ENCODE data around the gene FCER1G. TPM values are rescaled to one million over a fixed set of nuclear protein-coding genes. Genes with fewer than 3 reads are reported as not detected.
A peak's percentile ranks its signal among the peaks of the same experiment; 100 is the strongest.
"Not testable (repeated sequence)": the region's sequence is repeated elsewhere in the genome, so short reads cannot be mapped to it uniquely, and the experiment has no call there.

Gene FCER1G
- total RNA-seq, 2 donors from 2014 or later: 27.0 to 42.0 TPM

- Histone ChIP-seq H3K27me3 (no peaks in the 10 kb centered on the region), H3K27ac (no peak overlapping the region), H3K4me3 (no peak overlapping the region), H3K36me3 (replicated peaks in 1 of 2; ENCODE audit: insufficient read depth in 1 of 2, low read depth in 2 of 2) (peaks cover 0 to 4% of the 10 kb centered on the region in 2 donors), H3K4me1 (peaks cover 4% of the 10 kb centered on the region), H3K9me3 (no peaks in the 10 kb centered on the region)
- DNase-seq: no peak
- intact Hi-C loops (cut with DNase I): no loop called here
- TF ChIP-seq CTCF (IDR thresholded peaks at IDR 0.05) (no peak), POLR2A (IDR thresholded peaks at IDR 0.05) (no peak)
- ATAC-seq: no peak
- 67 to 74% methylated on average over 5 of the region's 5 CpGs for WGBS, 2 donors
These were observed 4.2 kb downstream of the FCER1G start for GRCh38 chr1:161219078-161219892.

- Histone ChIP-seq H3K9me3 (no peaks in the 10 kb centered on the region), H3K36me3 (replicated peaks in 1 of 2; ENCODE audit: insufficient read depth in 1 of 2, low read depth in 2 of 2) (no peaks in the 10 kb centered on the region), H3K27me3 (no peaks in the 10 kb centered on the region), H3K27ac (no peak overlapping the region), H3K4me3 (no peak overlapping the region), H3K4me1 (peaks cover 8% of the 10 kb centered on the region)
- WGBS, 2 donors: 55 to 59% methylated on average over 5 of the region's 5 CpGs
- DNase-seq (no peak), ATAC-seq (no peak)
- TF ChIP-seq CTCF (IDR thresholded peaks at IDR 0.05) (no peak), POLR2A (IDR thresholded peaks at IDR 0.05) (no peak)
- intact Hi-C loops (cut with DNase I): no loop called here
These were observed 4.9 kb downstream of the FCER1G start for GRCh38 chr1:161220002-161220401.

GRCh38 chr1:161222175-161223019 lies 7.3 kb downstream of the FCER1G start:
- Histone ChIP-seq H3K27ac (no peak overlapping the region), H3K4me1 (peaks cover 27% of the 10 kb centered on the region), H3K4me3 (no peak overlapping the region), H3K9me3 (no peaks in the 10 kb centered on the region), H3K36me3 (replicated peaks in 1 of 2; ENCODE audit: insufficient read depth in 1 of 2, low read depth in 2 of 2) (no peaks in the 10 kb centered on the region), H3K27me3 (no peaks in the 10 kb centered on the region)
- intact Hi-C loops (cut with DNase I): no loop called here
- DNase-seq: no peak
- no peak for ATAC-seq
- TF ChIP-seq CTCF (IDR thresholded peaks at IDR 0.05): no peak
- no peak for TF ChIP-seq POLR2A (IDR thresholded peaks at IDR 0.05)
- WGBS, 2 donors: 58 to 76% methylated on average over 6 of the region's 6 CpGs

GRCh38 chr1:161223805-161224694 lies 9.0 kb downstream of the FCER1G start:
- intact Hi-C loops (cut with DNase I): no loop called here
- H3K27ac ChIP-seq: no peak overlapping the region
- H3K4me3 ChIP-seq: no peak overlapping the region
- ATAC-seq: no peak
- no peaks in the 10 kb centered on the region for H3K27me3 ChIP-seq
- no peaks in the 10 kb centered on the region for H3K9me3 ChIP-seq
- no peak for TF ChIP-seq CTCF (IDR thresholded peaks at IDR 0.05)
- TF ChIP-seq POLR2A (IDR thresholded peaks at IDR 0.05): no peak
- WGBS, 2 donors: 67% methylated on average over 7 of the region's 7 CpGs
- H3K4me1 ChIP-seq: peaks cover 32% of the 10 kb centered on the region
- H3K36me3 ChIP-seq (replicated peaks in 1 of 2; ENCODE audit: insufficient read depth in 1 of 2, low read depth in 2 of 2): no peaks in the 10 kb centered on the region
- DNase-seq: peak in 3 of 4 donors; percentile 21 to 38 (median 26)

DNA sequence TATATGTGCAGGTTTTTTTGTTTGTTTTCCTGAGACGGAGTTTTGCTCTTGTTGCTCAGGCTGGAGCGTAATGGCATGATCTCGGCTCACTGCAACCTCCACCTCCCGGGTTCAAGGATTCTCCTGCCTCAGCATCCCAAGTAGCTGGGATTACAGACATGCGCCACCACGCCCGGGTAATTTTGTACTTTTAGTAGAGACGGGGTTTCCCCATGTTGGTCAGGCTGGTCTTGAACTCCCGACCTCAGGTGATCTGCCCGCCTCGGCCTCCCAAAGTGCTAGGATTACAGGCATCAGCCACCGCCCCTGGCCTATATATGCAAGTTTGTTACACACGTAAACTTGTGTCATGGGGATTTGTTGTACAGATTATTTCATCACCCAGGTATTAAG lies 9.6 kb downstream of the FCER1G start:
- DNase-seq; H3K9me3 ChIP-seq; ATAC-seq; H3K27me3 ChIP-seq; intact Hi-C loops (cut with DNase I); H3K36me3 ChIP-seq (replicated peaks in 1 of 2; ENCODE audit: insufficient read depth in 1 of 2, low read depth in 2 of 2); H3K27ac ChIP-seq; H3K4me3 ChIP-seq: not testable (repeated sequence)
- peaks cover 32% of the 10 kb centered on the region for H3K4me1 ChIP-seq
- WGBS, 2 donors: 74 to 85% methylated on average over 13 of the region's 13 CpGs

Measured in body of pancreas (tissue), 4 donors.